Ovary (tissue), 10 donors: Measurements from ENCODE around the gene OR14A16. TPM values are rescaled to one million over a fixed set of nuclear protein-coding genes. Genes with fewer than 3 reads are reported as not detected.

Source experiments
- DNase-seq, 5 donors: peaks; one replicate each; pipeline ENCODE4 v3.0.0-alpha.2; 2019 to 2020
- H3K27ac ChIP-seq, 2 donors: fragments of 200-600 bp; one replicate each; pipeline versions ENCODE4 v1.5.1 to v1.8.0; 2019 to 2022
- H3K27me3 ChIP-seq: fragments of 200-600 bp; one replicate; pipeline ENCODE4 v1.8.0; 2022
- H3K36me3 ChIP-seq: fragments of 200-600 bp; sonication (generic); one replicate; pipeline ENCODE4 v1.5.1; 2019
- H3K4me1 ChIP-seq: one replicate; pipeline ENCODE4 v1.8.1; 2013; ENCODE audit warnings: mild to moderate bottlenecking, moderate library complexity; ENCODE audit not compliant: insufficient read depth
- H3K4me3 ChIP-seq: fragments of 200-600 bp; sonication (generic); one replicate; pipeline ENCODE4 v1.5.1; 2017
- H3K9me3 ChIP-seq, 2 donors: fragments of 200-600 bp in 1 of 2; sonication (generic) in 1 of 2; one replicate each; pipeline versions ENCODE4 v1.5.1 to v1.8.1; 2013 to 2019; ENCODE audit warnings: mild to moderate bottlenecking in 1 of 2, moderate library complexity in 1 of 2
- EP300 ChIP-seq: sonication (generic); formaldehyde crosslinking; IDR thresholded peaks from one replicate; pipeline ENCODE4 v1.6.1; 2017; ENCODE audit warnings: antibody characterized with exemption
- POLR2A ChIP-seq: fragments of 450-650 bp; IDR thresholded peaks from one replicate; pipeline ENCODE4 v1.6.1; 2017; ENCODE audit warnings: antibody characterized with exemption, mild to moderate bottlenecking, moderate library complexity
- WGBS, 3 donors: extraction: QIAGEN DNeasy Blood & Tissue Kit in 1 of 3; methylation state at CpG; one replicate each; pipeline versions ENCODE4 v1.1.5 to v1.1.7; 2013 to 2017; 5-methylcytosine and 5-hydroxymethylcytosine counted together
- intact Hi-C, 4 donors: fragments of 100-400 bp; cut with DNase I; formaldehyde crosslinking; loops; one replicate each; pipeline versions ENCODE4 v1.11.0 to v1.15.1; 2022 to 2023
- long read RNA-seq, 3 donors: library from polyadenylated mRNA in 2 of 3; unstranded in 2 of 3; transcript quantifications; one replicate each; pipeline ENCODE4 v2.0.0 and lab custom pipeline, GENCODE V29; 2021 to 2026
- polyA plus RNA-seq, 2 donors: library from polyadenylated mRNA; stranded (reverse); fragments of 200-250 nt in 1 of 2; fragments of 350-450 nt in 1 of 2; fragmentation: Illumina TruSeq in 1 of 2; extraction: RNeasy Lipid Tissue Mini Kit (QIAGEN cat#74804) in 1 of 2; gene quantifications; one replicate each; pipeline ENCODE4 v1.2.3, GENCODE V29; 2013 to 2014
- total RNA-seq, 7 donors: library from RNA; depleted of rRNA in 2 of 7; stranded (reverse); fragments of >200 nt in 2 of 7; fragmentation: NEBNext Ultra II Directional in 3 of 7; extraction: Animal tissue kit (Norgen Biotek cat#: 25700) in 3 of 7; gene quantifications; one replicate each; pipeline versions ENCODE4 v1.1.0 to v1.2.4, GENCODE V29; 2016 to 2023
- TF ChIP-seq, protein P1 (sequence below), 3 donors: fragments of 450-650 bp in 2 of 3; fragments of 200-600 bp in 1 of 3; IDR thresholded peaks; one replicate each; pipeline versions ENCODE4 v1.5.1 to v1.8.0; 2016 to 2022; ENCODE audit warnings: antibody characterized with exemption in 3 of 3, mild to moderate bottlenecking in 1 of 3
- donor health status: DM: no; HTN: no; CAD: no; lungs with moderate emphysema.
- donor health status: DM: no; HTN: no; CAD: no.
- donor health status: Bipolar disorder and iron deficiency.
- donor health status: DM: yes; HTN: yes; CAD: no.
- donor health status: DM: no; HTN: no; CAD: no.
- donor health status: DM: yes; HTN: yes; CAD: no.

The OR14A16 gene, protein sequence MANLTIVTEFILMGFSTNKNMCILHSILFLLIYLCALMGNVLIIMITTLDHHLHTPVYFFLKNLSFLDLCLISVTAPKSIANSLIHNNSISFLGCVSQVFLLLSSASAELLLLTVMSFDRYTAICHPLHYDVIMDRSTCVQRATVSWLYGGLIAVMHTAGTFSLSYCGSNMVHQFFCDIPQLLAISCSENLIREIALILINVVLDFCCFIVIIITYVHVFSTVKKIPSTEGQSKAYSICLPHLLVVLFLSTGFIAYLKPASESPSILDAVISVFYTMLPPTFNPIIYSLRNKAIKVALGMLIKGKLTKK
- total RNA-seq: not detected
- polyA plus RNA-seq: not detected
- long read RNA-seq, donor 1: 0 reads
- long read RNA-seq, donor 2: 0 reads
- long read RNA-seq, donor 3: 0 reads

DNA sequence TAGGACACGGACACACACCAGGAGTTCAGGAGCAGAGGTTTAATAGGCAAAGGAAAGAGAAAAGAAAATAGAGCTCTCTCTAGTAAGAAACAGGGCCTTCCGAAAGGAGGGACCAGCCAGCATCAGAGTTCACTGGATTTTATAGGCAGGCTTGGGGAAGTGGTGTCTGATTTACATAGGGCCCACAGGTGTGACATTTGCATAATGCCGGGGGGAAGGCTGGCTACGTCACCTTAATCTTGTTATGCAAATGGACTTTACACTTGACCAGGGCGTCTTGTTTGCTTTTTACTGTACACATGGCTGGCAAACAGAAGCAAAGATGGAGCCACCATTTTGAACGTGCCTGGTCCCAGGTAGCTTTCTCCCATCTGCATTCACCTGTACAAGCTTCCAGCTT, at the start of gene OR14A16:
Gene OR14A16 (minus strand): TSS at position 97 of the 400 bp plus-strand sequence. CDS start 8,390 bp downstream, outside the sequence.
- H3K9me3 ChIP-seq: no peaks in the 10 kb centered on the region
- no peaks in the 10 kb centered on the region for H3K27me3 ChIP-seq
- TF ChIP-seq EP300: no peak
- TF ChIP-seq, protein P1, sequence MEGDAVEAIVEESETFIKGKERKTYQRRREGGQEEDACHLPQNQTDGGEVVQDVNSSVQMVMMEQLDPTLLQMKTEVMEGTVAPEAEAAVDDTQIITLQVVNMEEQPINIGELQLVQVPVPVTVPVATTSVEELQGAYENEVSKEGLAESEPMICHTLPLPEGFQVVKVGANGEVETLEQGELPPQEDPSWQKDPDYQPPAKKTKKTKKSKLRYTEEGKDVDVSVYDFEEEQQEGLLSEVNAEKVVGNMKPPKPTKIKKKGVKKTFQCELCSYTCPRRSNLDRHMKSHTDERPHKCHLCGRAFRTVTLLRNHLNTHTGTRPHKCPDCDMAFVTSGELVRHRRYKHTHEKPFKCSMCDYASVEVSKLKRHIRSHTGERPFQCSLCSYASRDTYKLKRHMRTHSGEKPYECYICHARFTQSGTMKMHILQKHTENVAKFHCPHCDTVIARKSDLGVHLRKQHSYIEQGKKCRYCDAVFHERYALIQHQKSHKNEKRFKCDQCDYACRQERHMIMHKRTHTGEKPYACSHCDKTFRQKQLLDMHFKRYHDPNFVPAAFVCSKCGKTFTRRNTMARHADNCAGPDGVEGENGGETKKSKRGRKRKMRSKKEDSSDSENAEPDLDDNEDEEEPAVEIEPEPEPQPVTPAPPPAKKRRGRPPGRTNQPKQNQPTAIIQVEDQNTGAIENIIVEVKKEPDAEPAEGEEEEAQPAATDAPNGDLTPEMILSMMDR (IDR thresholded peaks at IDR 0.05): no peak
- TF ChIP-seq POLR2A: no peak
- no peaks in the 10 kb centered on the region for H3K36me3 ChIP-seq
- H3K4me1 ChIP-seq: no peaks in the 10 kb centered on the region
- intact Hi-C loops: no loop called here
- no peak within 1 kb of the TSS for H3K4me3 ChIP-seq
- DNase-seq: no peak
- H3K27ac ChIP-seq: no peak within 1 kb of the TSS
- 50 to 52% (median 51%) methylated on average over 6 of the region's 6 CpGs for WGBS, 3 donors

DNA sequence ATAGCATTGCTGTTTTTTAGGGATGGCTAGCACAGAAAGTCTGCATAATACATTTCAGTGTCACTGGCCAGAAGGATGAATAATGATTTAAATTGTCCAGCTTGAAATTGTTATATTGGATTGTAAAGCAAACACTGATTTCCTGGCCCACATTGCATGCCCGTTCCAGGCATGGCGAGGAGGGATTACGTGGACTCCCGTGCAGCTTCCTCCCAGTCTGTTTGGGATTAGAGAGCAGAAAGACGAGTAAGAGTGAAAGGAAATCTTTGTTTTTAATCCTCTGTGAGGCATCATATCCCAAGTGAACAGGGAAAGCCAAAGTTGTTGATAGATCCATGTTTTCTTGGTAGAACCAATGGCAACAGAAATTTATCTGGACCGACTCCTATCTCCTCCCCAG, 41.5 kb upstream of the OR14A16 start:
- no peak for DNase-seq
- Histone ChIP-seq H3K9me3 (no peaks in the 10 kb centered on the region), H3K27me3 (no peaks in the 10 kb centered on the region), H3K36me3 (no peaks in the 10 kb centered on the region), H3K27ac (no peak overlapping the region), H3K4me3 (no peak overlapping the region), H3K4me1 (no peaks in the 10 kb centered on the region)
- intact Hi-C loops: no loop called here
- TF ChIP-seq EP300: no peak
- TF ChIP-seq, protein P1 (IDR thresholded peaks at IDR 0.05): no peak
- TF ChIP-seq POLR2A: no peak
- 75 to 90% (median 83%) methylated on average over 6 of the region's 6 CpGs for WGBS, 3 donors

DNA sequence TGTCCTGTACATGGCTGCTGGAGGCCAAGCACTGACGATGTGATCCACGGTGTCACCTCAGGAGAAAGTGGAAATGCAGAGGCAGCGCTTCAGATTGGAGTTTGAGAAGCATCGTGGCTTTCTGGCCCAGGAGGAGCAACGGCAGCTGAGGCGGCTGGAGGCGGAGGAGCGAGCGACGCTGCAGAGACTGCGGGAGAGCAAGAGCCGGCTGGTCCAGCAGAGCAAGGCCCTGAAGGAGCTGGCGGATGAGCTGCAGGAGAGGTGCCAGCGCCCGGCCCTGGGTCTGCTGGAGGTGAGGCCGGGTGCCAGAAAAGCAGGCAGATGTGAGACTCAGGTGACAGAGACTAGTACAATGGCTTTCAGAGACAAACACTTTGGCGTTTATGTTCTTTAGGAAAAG, 40.7 kb upstream of the OR14A16 start:
- Histone ChIP-seq H3K36me3 (no peaks in the 10 kb centered on the region), H3K4me1 (no peaks in the 10 kb centered on the region), H3K27ac (no peak overlapping the region), H3K4me3 (no peak overlapping the region), H3K9me3 (no peaks in the 10 kb centered on the region), H3K27me3 (no peaks in the 10 kb centered on the region)
- WGBS, 3 donors: 86 to 88% (median 87%) methylated on average over 17 of the region's 17 CpGs
- no peak for DNase-seq
- intact Hi-C loops: no loop called here
- no peak for TF ChIP-seq EP300
- TF ChIP-seq, protein P1 (IDR thresholded peaks at IDR 0.05): no peak
- no peak for TF ChIP-seq POLR2A

DNA sequence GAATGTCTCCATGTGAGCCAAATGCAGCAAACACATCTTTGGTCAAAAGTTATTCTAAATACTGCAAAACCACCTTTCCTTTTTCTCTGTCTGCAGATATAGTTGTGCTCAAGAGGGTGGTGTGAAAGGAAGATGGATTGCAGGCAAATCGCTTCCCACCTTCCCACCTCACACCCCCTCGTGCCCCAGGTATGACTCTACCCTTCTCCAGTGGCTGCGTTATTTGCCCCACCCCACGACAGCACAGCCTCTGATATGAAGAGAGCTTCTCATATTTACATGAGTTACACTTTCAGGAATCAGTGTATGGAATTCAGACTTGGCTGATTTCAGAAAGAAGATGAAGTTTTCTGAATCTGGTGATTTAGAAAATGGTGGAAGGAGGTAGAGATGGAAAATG, 38.8 kb upstream of the OR14A16 start:
- H3K36me3 ChIP-seq: no peaks in the 10 kb centered on the region
- no peak overlapping the region for H3K27ac ChIP-seq
- H3K9me3 ChIP-seq: peaks cover 0 to 3% of the 10 kb centered on the region in 2 donors
- TF ChIP-seq POLR2A (no peak), EP300 (no peak)
- TF ChIP-seq, protein P1 (IDR thresholded peaks at IDR 0.05): no peak
- no peaks in the 10 kb centered on the region for H3K4me1 ChIP-seq
- WGBS, 3 donors: 68 to 85% (median 79%) methylated on average over 4 of the region's 4 CpGs
- H3K27me3 ChIP-seq: no peaks in the 10 kb centered on the region
- H3K4me3 ChIP-seq: no peak overlapping the region
- intact Hi-C loops: no loop called here
- DNase-seq: no peak
